B cell (primary cell): ENCODE results near the gene CCNK. TPM values are rescaled to one million over a fixed set of nuclear protein-coding genes. Genes with fewer than 3 reads are reported as not detected.

Source experiments
- ATAC-seq: fragments of 200-7000 bp; cut with Tn5 transposase; one replicate; pipeline ENCODE4 v1.10.0; 2021; ENCODE audit warnings: low read depth, mild to moderate bottlenecking, moderate number of reproducible peaks, moderate library complexity
- CTCF ChIA-PET: fragments of 350-600 bp; sonication (Branson Sonifier 250); formaldehyde crosslinking; loops from one replicate; lab custom pipeline; 2021; ENCODE audit warnings: antibody characterized with exemption, inconsistent platforms; lab: Charles Lee
- POLR2A ChIA-PET: fragments of 350-600 bp; sonication (Branson Sonifier 250); formaldehyde crosslinking; loops from one replicate; lab custom pipeline; 2021; ENCODE audit warnings: antibody characterized with exemption; lab: Charles Lee
- DNase-seq: peaks from one replicate; pipeline ENCODE4 v3.0.0; 2013
- H2AFZ ChIP-seq: 2 replicates; pipeline ENCODE4 v1.6.1; 2012; ENCODE audit warnings: mild to moderate bottlenecking, low read depth, low read length; ENCODE audit not compliant: insufficient read depth, poor library complexity, severe bottlenecking
- H3K27ac ChIP-seq, 2 donors: 1 replicate in 1 of 2; 2 replicates in 1 of 2; pipeline ENCODE4 v1.5.1; 2012 to 2013; ENCODE audit warnings: low read length in 2 of 2, mild to moderate bottlenecking in 2 of 2, moderate library complexity in 1 of 2
- H3K27me3 ChIP-seq, 4 experiments: fragments of 200-600 bp in 1 of 4; sonication (generic) in 1 of 4; replicated peaks in 1 of 4; 1 replicate in 2 of 4; 2 replicates in 2 of 4; pipeline versions ENCODE4 v1.6.1 to v1.7.0; 2013 to 2016; ENCODE audit warnings: low read length in 3 of 4, mild to moderate bottlenecking in 2 of 4, mixed read lengths in 1 of 4, moderate library complexity in 1 of 4; ENCODE audit not compliant: insufficient read depth in 4 of 4, control insufficient read depth in 3 of 4; ENCODE audit errors: control extremely low read depth in 1 of 4
- H3K36me3 ChIP-seq, 2 experiments: replicated peaks in 1 of 2; 1 replicate in 1 of 2; 2 replicates in 1 of 2; pipeline versions ENCODE4 v1.6.1 to v1.7.1; 2013; ENCODE audit warnings: low read length in 1 of 2; ENCODE audit not compliant: insufficient read depth in 2 of 2, control insufficient read depth in 1 of 2; ENCODE audit errors: control extremely low read depth in 1 of 2, extremely low read depth in 1 of 2
- H3K4me1 ChIP-seq, 2 donors: fragments of 200-600 bp in 1 of 2; sonication (generic) in 1 of 2; 1 replicate in 1 of 2; 2 replicates in 1 of 2; pipeline versions ENCODE4 v1.5.1 to v1.6.1; 2013 to 2017; ENCODE audit warnings: low read length in 2 of 2; ENCODE audit not compliant: control insufficient read depth in 2 of 2, insufficient read depth in 2 of 2
- H3K4me2 ChIP-seq: replicated peaks from 2 replicates; pipeline ENCODE3; 2012; ENCODE audit warnings: mild to moderate bottlenecking, low read depth, low read length; ENCODE audit not compliant: poor library complexity, severe bottlenecking
- H3K4me3 ChIP-seq, 5 experiments: fragments of 200-600 bp in 1 of 5; sonication (generic) in 1 of 5; 1 replicate in 3 of 5; 2 replicates in 2 of 5; pipeline versions ENCODE4 v1.5.1 to v1.7.0; 2011 to 2016; ENCODE audit warnings: low read length in 4 of 5, mild to moderate bottlenecking in 4 of 5, low read depth in 2 of 5, control low read depth in 1 of 5, moderate library complexity in 1 of 5; ENCODE audit not compliant: insufficient read depth in 1 of 5; ENCODE audit errors: control extremely low read depth in 1 of 5, extremely low read depth in 1 of 5
- H3K79me2 ChIP-seq: fragments of 200-600 bp; sonication (generic); one replicate; pipeline ENCODE4 v1.6.0; 2016; ENCODE audit warnings: low read length; ENCODE audit not compliant: control insufficient read depth, insufficient read depth
- H3K9ac ChIP-seq: fragments of 200-600 bp; sonication (generic); 2 replicates; pipeline ENCODE4 v1.6.1; 2017; ENCODE audit warnings: mild to moderate bottlenecking, low read length, moderate library complexity
- H3K9me3 ChIP-seq, 3 donors: one replicate each; pipeline versions ENCODE4 v1.6.1 to v1.7.1; 2013; ENCODE audit warnings: low read length in 2 of 3; ENCODE audit not compliant: control insufficient read depth in 2 of 3, insufficient read depth in 1 of 3; ENCODE audit errors: control extremely low read depth in 1 of 3
- H4K20me1 ChIP-seq: 2 replicates; pipeline ENCODE4 v1.6.0; 2012; ENCODE audit warnings: mild to moderate bottlenecking, low read length; ENCODE audit not compliant: insufficient read depth, control insufficient read depth, poor library complexity, severe bottlenecking
- H3K27ac Mint-ChIP-seq: one replicate; pipeline ENCODE4 v1.8.0; 2021; ENCODE audit warnings: mixed read lengths
- H3K27me3 Mint-ChIP-seq: one replicate; pipeline ENCODE4 v1.8.0; 2021; ENCODE audit warnings: mixed read lengths
- H3K4me1 Mint-ChIP-seq: one replicate; pipeline ENCODE4 v1.8.0; 2021; ENCODE audit warnings: mixed read lengths
- H3K4me3 Mint-ChIP-seq: one replicate; pipeline ENCODE4 v1.8.0; 2021; ENCODE audit warnings: mixed read lengths
- H3K9me3 Mint-ChIP-seq: one replicate; pipeline ENCODE4 v1.8.0; 2022; ENCODE audit warnings: mixed read lengths; ENCODE audit not compliant: insufficient read depth
- CTCF ChIP-seq: fragments of 200-600 bp; IDR thresholded peaks from one replicate; pipeline ENCODE4 v1.8.0; 2022; ENCODE audit warnings: antibody characterized with exemption, mild to moderate bottlenecking
- EZH2 ChIP-seq: IDR thresholded peaks from 2 replicates; pipeline ENCODE4 v1.6.1; 2012; ENCODE audit warnings: borderline replicate concordance, low read depth, mild to moderate bottlenecking, moderate library complexity, low read length; ENCODE audit not compliant: insufficient read depth, poor library complexity, severe bottlenecking
- WGBS: methylation state at CpG from one replicate; pipeline ENCODE4 v1.1.5; 2013; ENCODE audit warnings: missing lambda C conversion rate; ENCODE audit not compliant: insufficient coverage; 5-methylcytosine and 5-hydroxymethylcytosine counted together
- intact Hi-C: fragments of 100-400 bp; cut with micrococcal nuclease; formaldehyde crosslinking; loops from one replicate; pipeline ENCODE4 v1.10.0; 2022
- polyA plus RNA-seq: library from polyadenylated mRNA; depleted of rRNA; stranded (reverse); fragments of >200 nt; gene quantifications from 2 replicates; pipeline ENCODE4 v1.2.3, GENCODE V29; 2012
- total RNA-seq, 2 donors: library from RNA; stranded (reverse); fragments of 120-200 nt in 1 of 2; gene quantifications; 1 replicate in 1 of 2; 2 replicates in 1 of 2; pipeline versions ENCODE4 v1.2.3 to v1.2.4, GENCODE V29; 2013 to 2022

The CCNK gene
- total and polyA plus RNA-seq, 2 donors (not counting 1 experiment from before 2014, with no cell fraction given): 17.5 to 82.0 TPM

- POLR2A ChIA-PET: no interaction called here
- H3K4me3 Mint-ChIP-seq: no peak overlapping the region
- Histone ChIP-seq H3K27me3 (no peaks in the 10 kb centered on the region), H3K4me3 (no peak overlapping the region), H3K9ac (no peak overlapping the region), H4K20me1 (peaks cover 77% of the 10 kb centered on the region), H3K4me1 (no peaks in the 10 kb centered on the region), H3K79me2 (peaks cover 99% of the 10 kb centered on the region), H3K36me3 (no peaks in the 10 kb centered on the region), H2AFZ (no peak overlapping the region), H3K9me3 (no peaks in the 10 kb centered on the region), H3K4me2 (no peak overlapping the region), H3K27ac (no peak overlapping the region)
- no peak for ATAC-seq
- no CpG with 5 or more reads among the region's 4 CpGs for WGBS
- no peak for DNase-seq
- H3K27ac Mint-ChIP-seq: no peak overlapping the region
- intact Hi-C loops: no loop called here
- no peaks in the 10 kb centered on the region for H3K27me3 Mint-ChIP-seq
- CTCF ChIA-PET: no interaction called here
- no peak for TF ChIP-seq CTCF
- TF ChIP-seq EZH2: no peak
- no peaks in the 10 kb centered on the region for H3K9me3 Mint-ChIP-seq
- H3K4me1 Mint-ChIP-seq: peaks cover 20% of the 10 kb centered on the region
Observed at GRCh38 chr14:99472937-99473336, 8.3 kb upstream of the CCNK start.

- peaks cover 99% of the 10 kb centered on the region for H3K79me2 ChIP-seq
- WGBS: 100% methylated on average over 1 of the region's 3 CpGs
- no peak overlapping the region for H3K4me3 ChIP-seq
- no peak for ATAC-seq
- TF ChIP-seq CTCF: no peak
- no peak for TF ChIP-seq EZH2
- DNase-seq: no peak
- ChIA-PET CTCF (no interaction called here), POLR2A (no interaction called here)
- Mint-ChIP-seq H3K4me1 (peaks cover 22% of the 10 kb centered on the region), H3K27me3 (no peaks in the 10 kb centered on the region), H3K9me3 (no peaks in the 10 kb centered on the region), H3K27ac (no peak overlapping the region), H3K4me3 (no peak overlapping the region)
- intact Hi-C loops: no loop called here
- no peaks in the 10 kb centered on the region for H3K36me3 ChIP-seq
- H3K27me3 ChIP-seq: no peaks in the 10 kb centered on the region
- no peaks in the 10 kb centered on the region for H3K9me3 ChIP-seq
- no peaks in the 10 kb centered on the region for H3K4me1 ChIP-seq
- H2AFZ ChIP-seq: no peak overlapping the region
- no peak overlapping the region for H3K27ac ChIP-seq
- H4K20me1 ChIP-seq: peaks cover 72% of the 10 kb centered on the region
- H3K9ac ChIP-seq: no peak overlapping the region
- H3K4me2 ChIP-seq: no peak overlapping the region
Observed at GRCh38 chr14:99473458-99473857, 7.8 kb upstream of the CCNK start.
